WTC11 (cell line): Measurements from ENCODE around the gene FES. TPM values are rescaled to one million over a fixed set of nuclear protein-coding genes. Genes with fewer than 3 reads are reported as not detected.
A peak's percentile ranks its signal among the peaks of the same experiment; 100 is the strongest.

Experiments used
- ATAC-seq: fragments of 200-7000 bp; cut with Tn5 transposase; 2 replicates; pipeline ENCODE4 v1.10.0; 2021; ENCODE audit warnings: mild to moderate bottlenecking, moderate library complexity
- CTCF ChIA-PET: fragments of 300-600 bp; sonication (Branson Sonifier 250); formaldehyde crosslinking; loops from one replicate; lab custom pipeline; 2021; ENCODE audit warnings: antibody characterized with exemption; lab: Charles Lee
- POLR2A ChIA-PET: fragments of 350-600 bp; sonication (Branson Sonifier 250); formaldehyde crosslinking; loops from one replicate; lab custom pipeline; 2021; ENCODE audit warnings: antibody characterized with exemption; lab: Charles Lee
- DNase-seq: peaks from one replicate; pipeline ENCODE4 v3.0.0; 2021; ENCODE audit warnings: low spot score
- H3K27ac Mint-ChIP-seq: 2 replicates; pipeline ENCODE4 v1.8.0; 2021; ENCODE audit warnings: mixed read lengths
- H3K27me3 Mint-ChIP-seq: 2 replicates; pipeline ENCODE4 v1.8.0; 2021; ENCODE audit warnings: low read depth, mild to moderate bottlenecking, moderate library complexity, mixed read lengths
- H3K36me3 Mint-ChIP-seq: 2 replicates; pipeline ENCODE4 v1.8.0; 2021; ENCODE audit warnings: mixed read lengths
- H3K4me1 Mint-ChIP-seq: 2 replicates; pipeline ENCODE4 v1.8.0; 2022; ENCODE audit warnings: mixed read lengths
- H3K4me3 Mint-ChIP-seq: 2 replicates; pipeline ENCODE4 v1.8.0; 2021; ENCODE audit warnings: mild to moderate bottlenecking, moderate library complexity, mixed read lengths
- H3K9me3 Mint-ChIP-seq: 2 replicates; pipeline ENCODE4 v1.8.0; 2021; ENCODE audit warnings: mixed read lengths
- AFF4 ChIP-seq: sonication (generic); formaldehyde crosslinking; IDR thresholded peaks from 2 replicates; pipeline ENCODE4 v1.8.1; 2023; ENCODE audit warnings: mild to moderate bottlenecking, missing genetic modification reagents, borderline replicate concordance
- ARID4B ChIP-seq: sonication (generic); formaldehyde crosslinking; IDR thresholded peaks from 2 replicates; pipeline ENCODE4 v1.8.0; 2023; ENCODE audit warnings: missing genetic modification reagents, mild to moderate bottlenecking, borderline replicate concordance
- ATF6 ChIP-seq: sonication (generic); formaldehyde crosslinking; IDR thresholded peaks from 2 replicates; pipeline ENCODE4 v1.8.1; 2023; ENCODE audit warnings: mild to moderate bottlenecking, missing genetic modification reagents
- CBFB ChIP-seq: sonication (generic); formaldehyde crosslinking; IDR thresholded peaks from 2 replicates; pipeline ENCODE4 v1.8.1; 2022; ENCODE audit warnings: mild to moderate bottlenecking, low read depth, missing genetic modification reagents
- CREB1 ChIP-seq: sonication (generic); formaldehyde crosslinking; IDR thresholded peaks from 2 replicates; pipeline ENCODE4 v1.8.0; 2023; ENCODE audit warnings: mild to moderate bottlenecking, missing genetic modification reagents
- E2F4 ChIP-seq: sonication (generic); formaldehyde crosslinking; IDR thresholded peaks from 2 replicates; pipeline ENCODE4 v1.8.1; 2022; ENCODE audit warnings: low read depth, mild to moderate bottlenecking, moderate library complexity, missing genetic modification reagents, borderline replicate concordance
- ELF4 ChIP-seq: sonication (generic); formaldehyde crosslinking; IDR thresholded peaks from 2 replicates; pipeline ENCODE4 v1.8.1; 2022; ENCODE audit warnings: low read depth, mild to moderate bottlenecking, moderate library complexity, missing genetic modification reagents
- EMX1 ChIP-seq: fragments of 250-450 bp; sonication (Bioruptor Pico); IDR thresholded peaks from 2 replicates; pipeline ENCODE4 v1.8.0; 2021; ENCODE audit warnings: mild to moderate bottlenecking
- FOXJ3 ChIP-seq: sonication (generic); formaldehyde crosslinking; IDR thresholded peaks from 2 replicates; pipeline ENCODE4 v1.9.0; 2021; ENCODE audit warnings: missing genetic modification reagents, mild to moderate bottlenecking, borderline replicate concordance
- FOXP1 ChIP-seq: sonication (generic); formaldehyde crosslinking; IDR thresholded peaks from 2 replicates; pipeline ENCODE4 v1.8.0; 2022; ENCODE audit warnings: missing genetic modification reagents, mild to moderate bottlenecking, moderate library complexity, borderline replicate concordance
- GABPB1 ChIP-seq: sonication (generic); formaldehyde crosslinking; IDR thresholded peaks from 2 replicates; pipeline ENCODE4 v1.8.1; 2023; ENCODE audit warnings: mild to moderate bottlenecking, missing genetic modification reagents
- IRF1 ChIP-seq: sonication (generic); formaldehyde crosslinking; IDR thresholded peaks from 2 replicates; pipeline ENCODE4 v1.8.0; 2023; ENCODE audit warnings: missing genetic modification reagents
- IRF2 ChIP-seq: sonication (generic); formaldehyde crosslinking; IDR thresholded peaks from 2 replicates; pipeline ENCODE4 v1.8.0; 2022; ENCODE audit warnings: low read depth, missing genetic modification reagents, borderline replicate concordance
- MLX ChIP-seq: sonication (generic); formaldehyde crosslinking; IDR thresholded peaks from 2 replicates; pipeline ENCODE4 v1.8.1; 2023; ENCODE audit warnings: mild to moderate bottlenecking, missing genetic modification reagents, moderate library complexity
- OVOL2 ChIP-seq: fragments of 250-450 bp; sonication (Bioruptor Pico); IDR thresholded peaks from 2 replicates; pipeline ENCODE4 v1.9.0; 2021; ENCODE audit warnings: mild to moderate bottlenecking, borderline replicate concordance
- USF2 ChIP-seq: sonication (generic); formaldehyde crosslinking; IDR thresholded peaks from 2 replicates; pipeline ENCODE4 v1.8.1; 2023; ENCODE audit warnings: mild to moderate bottlenecking, missing genetic modification reagents, moderate library complexity
- ZBTB43 ChIP-seq: sonication (generic); formaldehyde crosslinking; IDR thresholded peaks from 2 replicates; pipeline ENCODE4 v1.8.1; 2023; ENCODE audit warnings: mild to moderate bottlenecking, missing genetic modification reagents
- ZNF121 ChIP-seq: sonication (generic); formaldehyde crosslinking; IDR thresholded peaks from 2 replicates; pipeline ENCODE4 v1.8.0; 2023; ENCODE audit warnings: missing genetic modification reagents
- ZNF396 ChIP-seq: fragments of 250-450 bp; sonication (Bioruptor Pico); IDR thresholded peaks from 2 replicates; pipeline ENCODE4 v1.8.0; 2021; ENCODE audit warnings: mild to moderate bottlenecking, moderate library complexity, borderline replicate concordance
- total RNA-seq: library from RNA; stranded (reverse); gene quantifications from 3 replicates; pipeline ENCODE4 v1.2.3, GENCODE V29; 2021

Gene FES
- total RNA-seq, 1 experiment from 2014 or later: 10.0 TPM

- TF ChIP-seq E2F4 (CRISPR knock-in tag): no peak
- no peak for TF ChIP-seq AFF4 (CRISPR knock-in tag)
- no peak for TF ChIP-seq ATF6 (CRISPR knock-in tag)
- no peak for TF ChIP-seq CBFB (CRISPR knock-in tag)
- TF ChIP-seq EMX1: no peak
These were observed 753 bp upstream of the FES start (continued) for GRCh38 chr15:90883526-90883975.

GRCh38 chr15:90884719-90885431 lies 571 bp downstream of the FES start:
- Mint-ChIP-seq H3K4me3 (peak overlapping the region; percentile 45), H3K27me3 (no peaks in the 10 kb centered on the region), H3K36me3 (no peaks in the 10 kb centered on the region), H3K9me3 (no peaks in the 10 kb centered on the region), H3K27ac (no peak overlapping the region), H3K4me1 (peaks cover 22% of the 10 kb centered on the region)
- ATAC-seq (peak; percentile 7), DNase-seq (peak; percentile 31)
- POLR2A ChIA-PET: interaction anchor here (0.6 to 2.7 kb wide), 3 partner anchors 16 to 170 kb away, joined by 4 to 8 read pairs (median 5); partner anchors contain the start of genes BLM and FURIN
- CTCF ChIA-PET: interaction anchor here (0.6 to 4.9 kb wide), 38 partner anchors 10 to 742 kb away, joined by 3 to 75 read pairs (median 4); partner anchors contain the start of genes BLM, FURIN, HDDC3 and IQGAP1
- no peak for TF ChIP-seq FOXJ3
- no peak for TF ChIP-seq FOXP1 (CRISPR knock-in tag)
- no peak for TF ChIP-seq ZNF121
- TF ChIP-seq ARID4B (CRISPR knock-in tag): no peak
- no peak for TF ChIP-seq CREB1 (CRISPR knock-in tag)
- no peak for TF ChIP-seq ZNF396
- no peak for TF ChIP-seq GABPB1 (CRISPR knock-in tag)
- no peak for TF ChIP-seq ELF4 (CRISPR knock-in tag)
- no peak for TF ChIP-seq ZBTB43 (CRISPR knock-in tag)
- TF ChIP-seq USF2 (CRISPR knock-in tag): no peak
- no peak for TF ChIP-seq IRF1 (CRISPR knock-in tag)
- TF ChIP-seq MLX (CRISPR knock-in tag): no peak
- TF ChIP-seq OVOL2 (CRISPR knock-in tag): no peak
- TF ChIP-seq IRF2: no peak
